Neuronal stem cell (in vitro differentiated cells): Measurements from ENCODE around the gene PTPRH.

Experiments used
- DNase-seq: peaks from one replicate; pipeline ENCODE4 v3.0.0-alpha.2; 2013; ENCODE audit warnings: low spot score
- H2AFZ ChIP-seq: one replicate; pipeline ENCODE4 v1.6.1; 2013; ENCODE audit warnings: mild to moderate bottlenecking, low read length, inconsistent platforms
- H2AK5ac ChIP-seq: 2 replicates; pipeline ENCODE4 v1.6.1; 2013; ENCODE audit warnings: low read depth, mild to moderate bottlenecking, inconsistent platforms, low read length, moderate library complexity, mixed read lengths
- H2BK120ac ChIP-seq: 2 replicates; pipeline ENCODE4 v1.6.1; 2013; ENCODE audit warnings: low read depth, mild to moderate bottlenecking, inconsistent platforms, low read length, moderate library complexity, mixed read lengths
- H2BK12ac ChIP-seq: one replicate; pipeline ENCODE4 v1.6.1; 2013; ENCODE audit warnings: low read length, inconsistent platforms
- H2BK15ac ChIP-seq: 2 replicates; pipeline ENCODE4 v1.6.1; 2013; ENCODE audit warnings: mild to moderate bottlenecking, low read length, inconsistent platforms, mixed read lengths
- H2BK5ac ChIP-seq: one replicate; pipeline ENCODE4 v1.6.1; 2013; ENCODE audit warnings: inconsistent platforms, mild to moderate bottlenecking, low read length, moderate library complexity
- H3K14ac ChIP-seq: one replicate; pipeline ENCODE4 v1.6.1; 2013; ENCODE audit warnings: low read length, inconsistent platforms
- H3K18ac ChIP-seq: 2 replicates; pipeline ENCODE4 v1.6.1; 2013; ENCODE audit warnings: low read length, inconsistent platforms
- H3K23ac ChIP-seq: 2 replicates; pipeline ENCODE4 v1.6.1; 2013; ENCODE audit warnings: low read depth, mild to moderate bottlenecking, mixed read lengths, low read length, inconsistent platforms; ENCODE audit not compliant: poor library complexity
- H3K27ac ChIP-seq: replicated peaks from 3 replicates; pipeline ENCODE4 v1.5.1; 2013; ENCODE audit warnings: low read length, inconsistent platforms
- H3K27me3 ChIP-seq, 3 experiments: 2 replicates each; pipeline ENCODE4 v1.6.1; 2013; ENCODE audit warnings: low read length in 3 of 3, mild to moderate bottlenecking in 2 of 3, inconsistent platforms in 1 of 3, low read depth in 1 of 3, mixed read lengths in 1 of 3, moderate library complexity in 1 of 3; ENCODE audit not compliant: control insufficient read depth in 3 of 3, insufficient read depth in 3 of 3
- H3K36me3 ChIP-seq, 2 donors: replicated peaks in 1 of 2; 2 replicates each; pipeline ENCODE4 v1.6.1; 2013; ENCODE audit warnings: low read length in 2 of 2; ENCODE audit not compliant: control insufficient read depth in 2 of 2, insufficient read depth in 2 of 2
- H3K4ac ChIP-seq: 2 replicates; pipeline ENCODE4 v1.6.1; 2013; ENCODE audit warnings: inconsistent platforms, mild to moderate bottlenecking, low read length, moderate library complexity
- H3K4me1 ChIP-seq, 2 donors: 1 replicate in 1 of 2; 2 replicates in 1 of 2; pipeline ENCODE4 v1.6.1; 2013; ENCODE audit warnings: low read length in 2 of 2, low read depth in 1 of 2; ENCODE audit not compliant: control insufficient read depth in 2 of 2, insufficient read depth in 1 of 2
- H3K4me2 ChIP-seq: one replicate; pipeline ENCODE4 v1.6.1; 2013; ENCODE audit warnings: mild to moderate bottlenecking, low read length, inconsistent platforms; ENCODE audit not compliant: insufficient read depth, poor library complexity, severe bottlenecking
- H3K4me3 ChIP-seq, 2 donors: 2 replicates each; pipeline ENCODE4 v1.5.1; 2013; ENCODE audit warnings: low read length in 2 of 2, mild to moderate bottlenecking in 2 of 2, inconsistent platforms in 1 of 2, moderate library complexity in 1 of 2
- H3K79me1 ChIP-seq: one replicate; pipeline ENCODE4 v1.6.1; 2013; ENCODE audit warnings: low read depth, mild to moderate bottlenecking, inconsistent platforms, low read length, moderate library complexity
- H3K9ac ChIP-seq: one replicate; pipeline ENCODE4 v1.6.1; 2013; ENCODE audit warnings: mild to moderate bottlenecking, low read depth, low read length, inconsistent platforms; ENCODE audit not compliant: poor library complexity
- H3K9me3 ChIP-seq, 2 donors: replicated peaks in 1 of 2; 2 replicates each; pipeline versions ENCODE3 to v1.6.1; 2013; ENCODE audit warnings: low read length in 2 of 2, mild to moderate bottlenecking in 2 of 2, inconsistent platforms in 1 of 2, low read depth in 1 of 2, mixed read lengths in 1 of 2, moderate library complexity in 1 of 2; ENCODE audit not compliant: control insufficient read depth in 2 of 2, insufficient read depth in 1 of 2
- H4K8ac ChIP-seq: one replicate; pipeline ENCODE4 v1.6.1; 2013; ENCODE audit warnings: low read depth, mild to moderate bottlenecking, inconsistent platforms, low read length, moderate library complexity
- H4K91ac ChIP-seq: one replicate; pipeline ENCODE4 v1.6.1; 2013; ENCODE audit warnings: low read length, low read depth, mild to moderate bottlenecking, inconsistent platforms; ENCODE audit not compliant: poor library complexity
- WGBS, 2 donors: extraction: QIAGEN DNeasy Blood & Tissue Kit; methylation state at CpG; one replicate each; pipeline ENCODE4 v1.1.7; 2013; ENCODE audit warnings: missing lambda C conversion rate in 2 of 2, mixed read lengths in 1 of 2; ENCODE audit not compliant: insufficient read length in 2 of 2, insufficient replicate concordance in 1 of 2; ENCODE audit errors: extremely low coverage in 2 of 2; 5-methylcytosine and 5-hydroxymethylcytosine counted together

Gene PTPRH

DNA sequence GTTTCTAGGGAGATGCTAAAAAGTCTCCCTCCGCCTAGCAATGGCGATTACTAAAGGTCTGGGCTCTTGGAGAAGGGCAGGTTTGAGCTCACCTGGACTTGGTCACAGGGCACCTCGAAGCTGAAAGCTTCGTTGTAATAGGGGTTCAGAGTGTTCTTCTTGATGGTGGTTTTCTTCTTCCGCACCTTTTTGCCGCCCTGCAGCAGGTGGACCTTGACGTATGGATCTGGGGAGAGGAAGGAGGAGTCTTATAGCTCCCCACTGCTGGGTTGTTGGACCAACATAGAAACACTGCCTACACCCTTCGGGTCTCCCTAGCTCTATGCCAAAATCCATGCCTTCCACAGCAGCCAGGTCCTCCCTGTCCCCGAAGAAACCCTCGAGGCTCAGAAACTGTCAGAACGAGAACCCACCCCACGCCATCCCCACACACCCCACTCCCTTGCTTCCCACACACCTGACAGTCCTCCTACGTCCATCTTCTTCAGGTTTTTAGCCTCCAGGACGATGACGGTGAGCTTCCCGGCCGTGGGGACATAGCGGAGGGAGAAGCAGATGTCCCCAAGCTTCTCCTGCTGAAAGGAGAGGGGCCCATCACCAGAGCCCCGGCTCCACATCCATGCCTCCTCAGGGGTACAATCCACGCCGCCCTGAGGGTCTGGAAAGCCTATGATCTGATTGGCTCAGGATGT, 34.7 kb downstream of the PTPRH start:
- Histone ChIP-seq H4K8ac (no peak overlapping the region), H2BK5ac (no peak overlapping the region), H3K4ac (no peak overlapping the region), H3K14ac (no peak overlapping the region), H2BK12ac (no peak overlapping the region), H3K9me3 (peaks cover 3 to 5% of the 10 kb centered on the region in 2 donors), H3K4me3 (no peak overlapping the region), H3K79me1 (no peaks in the 10 kb centered on the region), H3K36me3 (no peaks in the 10 kb centered on the region), H4K91ac (no peak overlapping the region), H3K4me2 (peak overlapping the region; percentile 95), H3K27me3 (peaks cover 4 to 58% (median 5%) of the 10 kb centered on the region in 3 experiments), H2AFZ (no peak overlapping the region), H2AK5ac (no peak overlapping the region), H3K27ac (no peak overlapping the region), H3K9ac (no peak overlapping the region), H3K18ac (no peak overlapping the region), H3K23ac (no peak overlapping the region), H2BK15ac (no peak overlapping the region), H3K4me1 (peaks cover 9 to 13% of the 10 kb centered on the region in 2 donors), H2BK120ac (no peak overlapping the region)
- DNase-seq: no peak
- no CpG with 5 or more reads among the region's 21 CpGs for WGBS, 2 donors

DNA sequence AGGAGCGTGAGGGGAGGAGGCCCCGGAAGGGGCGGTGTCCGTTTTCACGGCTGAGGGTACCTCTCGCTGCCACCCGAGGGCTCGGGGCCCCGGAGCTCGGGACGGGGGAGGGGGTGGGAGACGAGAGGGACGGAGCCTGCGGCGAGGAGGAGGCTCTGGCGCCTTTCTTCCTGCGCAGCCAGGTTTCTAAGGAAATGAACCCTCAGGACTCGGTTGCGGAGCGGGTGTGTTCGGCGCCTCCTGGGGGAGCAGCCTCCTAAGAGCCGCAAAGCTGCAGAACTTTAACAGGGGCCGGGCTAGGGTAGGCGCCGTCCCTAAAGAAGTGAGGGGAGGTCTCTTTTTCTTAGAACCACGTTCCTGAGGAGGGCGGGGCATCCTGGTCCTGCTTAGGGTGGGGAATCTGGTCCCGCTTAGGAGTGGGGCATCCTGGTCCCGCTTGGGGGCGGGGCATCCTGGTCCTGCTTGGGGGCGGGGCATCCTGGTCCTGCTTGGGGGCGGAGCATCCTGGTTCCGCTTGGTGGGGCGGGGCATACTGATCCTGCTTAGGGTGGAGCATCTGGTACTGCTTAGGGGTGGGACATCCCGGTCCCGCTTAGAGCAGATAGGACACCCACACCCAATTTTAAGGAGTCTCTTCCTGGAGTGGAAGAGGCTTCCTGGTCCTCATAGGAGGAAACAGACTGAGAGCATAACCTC, 35.4 kb downstream of the PTPRH start:
- no CpG with 5 or more reads among the region's 37 CpGs for WGBS, 2 donors
- H3K4me3 ChIP-seq: peak overlapping the region; percentile 34 to 80
- peak; percentile 69 for DNase-seq

DNA sequence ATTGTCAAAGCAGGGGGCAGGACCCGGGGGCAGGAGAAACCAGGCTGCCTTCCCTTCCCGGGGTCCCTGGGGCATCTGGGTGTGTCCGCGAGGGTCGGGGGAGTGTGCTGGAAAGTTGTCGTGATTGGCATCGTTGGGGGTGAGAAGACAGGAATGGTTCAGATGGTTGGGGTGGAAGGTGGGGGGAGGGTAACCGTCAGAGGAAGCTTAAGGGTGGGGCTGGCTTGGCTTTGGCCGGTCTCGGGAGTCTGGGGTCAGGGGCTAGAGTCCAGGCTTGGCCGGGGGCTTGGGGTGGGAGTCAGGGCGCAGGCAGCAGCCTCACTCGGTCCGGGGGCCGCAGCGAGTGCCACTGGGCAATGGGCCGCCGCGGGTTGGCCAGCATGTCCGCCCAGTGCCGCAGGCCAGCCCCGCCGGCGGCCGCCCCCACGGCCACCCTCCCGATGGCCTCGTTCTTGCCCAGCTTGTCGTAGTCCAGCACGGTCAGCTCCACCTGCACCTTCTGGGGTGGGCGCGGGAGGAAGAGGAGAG, 36.1 kb downstream of the PTPRH start:
- H2BK120ac ChIP-seq: peak overlapping the region; percentile 69
- H3K18ac ChIP-seq: peak overlapping the region; percentile 96
- H3K36me3 ChIP-seq: no peaks in the 10 kb centered on the region
- peak overlapping the region; percentile 90 for H2BK5ac ChIP-seq
- peak overlapping the region; percentile 40 for H3K27ac ChIP-seq
- H3K4me2 ChIP-seq: peak overlapping the region; percentile 95
- peaks cover 6 to 9% of the 10 kb centered on the region in 2 donors for H3K4me1 ChIP-seq
- DNase-seq: no peak
- H2AK5ac ChIP-seq: peak overlapping the region; percentile 65
- H3K9ac ChIP-seq: peak overlapping the region; percentile 82
- H2BK15ac ChIP-seq: peak overlapping the region; percentile 87
- H4K91ac ChIP-seq: no peak overlapping the region
- no peak overlapping the region for H3K4ac ChIP-seq
- H3K79me1 ChIP-seq: no peaks in the 10 kb centered on the region
- no peak overlapping the region for H2BK12ac ChIP-seq
- peak overlapping the region; percentile 94 for H2AFZ ChIP-seq
- peak overlapping the region; percentile 67 for H3K14ac ChIP-seq
- no CpG with 5 or more reads among the region's 32 CpGs for WGBS, 2 donors
- peaks cover 4 to 56% (median 8%) of the 10 kb centered on the region in 3 experiments for H3K27me3 ChIP-seq
- H3K23ac ChIP-seq: peak overlapping the region; percentile 37
- peak overlapping the region; percentile 34 to 80 for H3K4me3 ChIP-seq
- H4K8ac ChIP-seq: peak overlapping the region; percentile 6
- H3K9me3 ChIP-seq: peaks cover 3 to 5% of the 10 kb centered on the region in 2 donors

More for the DNA sequence above, 35.4 kb downstream of the PTPRH start:
- no peak overlapping the region for H4K8ac ChIP-seq
- no peaks in the 10 kb centered on the region for H3K36me3 ChIP-seq
- peak overlapping the region; percentile 82 for H3K9ac ChIP-seq
- no peak overlapping the region for H2BK12ac ChIP-seq
- H3K4ac ChIP-seq: no peak overlapping the region
- peaks cover 6 to 12% of the 10 kb centered on the region in 2 donors for H3K4me1 ChIP-seq
- H2BK15ac ChIP-seq: peak overlapping the region; percentile 70
- no peak overlapping the region for H2BK120ac ChIP-seq
- H3K23ac ChIP-seq: peak overlapping the region; percentile 26
- peak overlapping the region; percentile 90 for H2BK5ac ChIP-seq
- peak overlapping the region; percentile 95 for H3K4me2 ChIP-seq
- no peaks in the 10 kb centered on the region for H3K79me1 ChIP-seq
- no peak overlapping the region for H4K91ac ChIP-seq
- peak overlapping the region; percentile 67 for H3K14ac ChIP-seq
- H3K27me3 ChIP-seq: peaks cover 4 to 56% (median 8%) of the 10 kb centered on the region in 3 experiments
- H3K18ac ChIP-seq: peak overlapping the region; percentile 96
- H3K9me3 ChIP-seq: peaks cover 3 to 5% of the 10 kb centered on the region in 2 donors
- no peak overlapping the region for H2AK5ac ChIP-seq
- H2AFZ ChIP-seq: peak overlapping the region; percentile 94
- H3K27ac ChIP-seq: peak overlapping the region; percentile 40

DNA sequence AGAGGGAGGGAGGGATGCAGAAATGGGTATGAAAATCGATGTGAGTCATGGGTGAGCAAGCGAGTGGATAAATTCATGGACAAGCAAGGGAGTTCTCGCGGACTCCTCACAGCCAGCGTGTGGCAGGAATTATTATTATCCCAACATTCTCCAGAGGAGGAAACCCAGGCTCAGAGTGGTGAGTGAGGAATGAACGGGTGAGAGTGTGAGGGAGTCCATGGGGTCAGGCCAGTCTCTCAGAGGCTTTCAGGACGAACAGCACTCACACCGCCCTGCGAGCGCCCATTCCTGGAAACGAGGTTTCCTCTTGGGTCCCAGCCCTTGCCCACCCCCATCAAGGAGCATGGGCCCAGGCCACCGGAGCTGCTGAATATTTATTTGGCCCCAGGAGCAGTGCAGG, 36.6 kb downstream of the PTPRH start:
- no CpG with 5 or more reads among the region's 12 CpGs for WGBS, 2 donors
- peak overlapping the region; percentile 37 for H3K23ac ChIP-seq
- peaks cover 4 to 56% (median 8%) of the 10 kb centered on the region in 3 experiments for H3K27me3 ChIP-seq
- no peak overlapping the region for H4K91ac ChIP-seq
- peak overlapping the region; percentile 90 for H2BK5ac ChIP-seq
- DNase-seq: no peak
- H3K18ac ChIP-seq: peak overlapping the region; percentile 67
- peak overlapping the region; percentile 67 for H3K14ac ChIP-seq
- H3K36me3 ChIP-seq: no peaks in the 10 kb centered on the region
- no peaks in the 10 kb centered on the region for H3K79me1 ChIP-seq
- peaks cover 3 to 5% of the 10 kb centered on the region in 2 donors for H3K9me3 ChIP-seq
- peaks cover 6 to 7% of the 10 kb centered on the region in 2 donors for H3K4me1 ChIP-seq
- no peak overlapping the region for H2BK12ac ChIP-seq
- H3K4me3 ChIP-seq: no peak overlapping the region
- peak overlapping the region; percentile 69 for H2BK120ac ChIP-seq
- no peak overlapping the region for H3K4ac ChIP-seq
- peak overlapping the region; percentile 65 for H2AK5ac ChIP-seq
- no peak overlapping the region for H3K27ac ChIP-seq
- no peak overlapping the region for H3K9ac ChIP-seq
- peak overlapping the region; percentile 87 for H2BK15ac ChIP-seq
- no peak overlapping the region for H4K8ac ChIP-seq
- peak overlapping the region; percentile 95 for H3K4me2 ChIP-seq
- peak overlapping the region; percentile 94 for H2AFZ ChIP-seq
